Fibroblast of skin of left biceps (primary cell): ENCODE data around the gene IFNL2.

Experiments
- DNase-seq, 2 experiments: peaks; one replicate each; pipeline ENCODE4 v3.0.0-alpha.2; 2013; ENCODE audit warnings: low read depth in 2 of 2

IFNL2 gene

DNA sequence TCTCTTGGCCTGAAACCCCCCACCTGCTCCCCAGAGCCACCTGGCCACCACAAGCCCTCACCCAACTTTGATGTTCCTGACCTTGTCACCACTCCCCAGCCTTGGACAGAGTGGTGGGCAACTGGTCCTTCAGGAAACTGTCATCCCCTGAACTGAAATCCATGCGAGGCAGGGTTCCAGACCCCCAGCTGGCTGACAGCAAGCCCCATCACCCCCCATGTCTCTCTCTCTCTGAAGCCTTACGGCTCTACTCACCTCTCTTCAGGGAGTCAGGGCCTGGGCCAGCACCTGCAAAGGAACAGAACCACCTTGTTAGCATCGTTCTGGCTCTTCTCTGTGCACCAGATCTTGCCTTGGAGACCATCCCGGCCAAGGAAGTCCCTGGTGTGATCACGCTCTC, 49.9 kb downstream of the IFNL2 start:
- no peak for DNase-seq

GRCh38 chr19:39318690-39319089, 50.5 kb downstream of the IFNL2 start:
- no peak for DNase-seq

GRCh38 chr19:39319098-39319891, 51.1 kb downstream of the IFNL2 start:
- no peak for DNase-seq
